Gastrocnemius medialis (tissue), 4 donors: ENCODE data around the gene CDC5L. TPM values are rescaled to one million over a fixed set of nuclear protein-coding genes. Genes with fewer than 3 reads are reported as not detected.

Source experiments
- ATAC-seq, 2 donors: fragments of 150-250 bp; one replicate each; pipeline ENCODE4 v1.9.1; 2016
- DNase-seq, 2 donors: peaks; one replicate each; pipeline ENCODE4 v3.0.0-alpha.2; 2019
- H3K27ac ChIP-seq, 4 donors: fragments of 200-600 bp; sonication (generic); 1 replicate in 1 of 4; 2 replicates in 3 of 4; pipeline ENCODE4 v1.5.1; 2016 to 2018; ENCODE audit warnings: mild to moderate bottlenecking in 2 of 4, moderate library complexity in 1 of 4
- H3K27me3 ChIP-seq, 3 donors: fragments of 200-600 bp; sonication (generic) in 2 of 3; 1 replicate in 1 of 3; 2 replicates in 2 of 3; pipeline versions ENCODE4 v1.5.1 to v1.6.0; 2016 to 2019; ENCODE audit warnings: mild to moderate bottlenecking in 1 of 3, moderate library complexity in 1 of 3
- H3K36me3 ChIP-seq, 2 donors: fragments of 200-600 bp; sonication (generic) in 1 of 2; one replicate each; pipeline ENCODE4 v1.5.1; 2017 to 2018
- H3K4me1 ChIP-seq, 2 donors: fragments of 200-600 bp; sonication (generic) in 1 of 2; one replicate each; pipeline ENCODE4 v1.5.1; 2016 to 2017; ENCODE audit warnings: mild to moderate bottlenecking in 2 of 2
- H3K4me3 ChIP-seq, 4 donors: fragments of 200-600 bp; sonication (generic) in 3 of 4; 1 replicate in 1 of 4; 2 replicates in 3 of 4; pipeline ENCODE4 v1.5.1; 2016 to 2019; ENCODE audit warnings: mild to moderate bottlenecking in 2 of 4
- H3K9me3 ChIP-seq, 3 donors: fragments of 200-600 bp; sonication (generic) in 2 of 3; 1 replicate in 1 of 3; 2 replicates in 2 of 3; pipeline ENCODE4 v1.5.1; 2016 to 2019
- POLR2A ChIP-seq, 2 donors: fragments of 450-650 bp; IDR thresholded peaks; one replicate each; pipeline ENCODE4 v1.6.1; 2017; ENCODE audit warnings: antibody characterized with exemption in 2 of 2, mild to moderate bottlenecking in 2 of 2, moderate library complexity in 2 of 2
- in situ Hi-C, 4 donors: fragments of 200-750 bp; cut with MboI; loops; one replicate each; pipeline versions ENCODE4 v1.15.0 to v1.8.0; 2017; ENCODE audit warnings: low sequenced_read_pairs in 4 of 4
- intact Hi-C: fragments of 100-400 bp; cut with DNase I; formaldehyde crosslinking; loops from one replicate; pipeline ENCODE4 v1.15.1; 2023; ENCODE audit warnings: low total_unique reads
- microRNA-seq, 2 donors: library from miRNA; unstranded; fragments of <30 nt; microRNA quantifications; one replicate each; pipeline ENCODE4, GENCODE V29; 2016; ENCODE audit warnings: borderline replicate concordance in 2 of 2
- total RNA-seq, 4 donors: library from RNA; depleted of rRNA; stranded (reverse); fragments of >200 nt; gene quantifications; one replicate each; pipeline versions ENCODE4 v1.1.0 to v1.2.3, GENCODE V29; 2016
- TF ChIP-seq, protein P1 (sequence below), 5 experiments: fragments of 450-650 bp in 3 of 5; fragments of 200-600 bp in 2 of 5; sonication (generic) in 2 of 5; IDR thresholded peaks in 4 of 5; conservative IDR thresholded peaks in 1 of 5; 1 replicate in 4 of 5; 2 replicates in 1 of 5; pipeline ENCODE4 v1.5.1; 2016 to 2019; ENCODE audit warnings: antibody characterized with exemption in 5 of 5, mild to moderate bottlenecking in 3 of 5, moderate library complexity in 3 of 5

Gene CDC5L
- total RNA-seq, 4 donors from 2014 or later, result 26.3 to 30.3 (median 27.7) TPM

GRCh38 chr6:44499609-44500008, 112.1 kb downstream of the CDC5L start:
- Histone ChIP-seq H3K4me3 (no peak overlapping the region), H3K36me3 (no peaks in the 10 kb centered on the region), H3K4me1 (no peaks in the 10 kb centered on the region), H3K27me3 (no peaks in the 10 kb centered on the region), H3K27ac (no peak overlapping the region), H3K9me3 (no peaks in the 10 kb centered on the region)
- intact Hi-C loops, result no loop called here
- in situ Hi-C loops, result loop anchor here in 3 of 4 donors (25.0 kb wide), 3 partner anchors 138 to 1413 kb away; no protein-coding TSS in a partner anchor
- TF ChIP-seq, protein P1, sequence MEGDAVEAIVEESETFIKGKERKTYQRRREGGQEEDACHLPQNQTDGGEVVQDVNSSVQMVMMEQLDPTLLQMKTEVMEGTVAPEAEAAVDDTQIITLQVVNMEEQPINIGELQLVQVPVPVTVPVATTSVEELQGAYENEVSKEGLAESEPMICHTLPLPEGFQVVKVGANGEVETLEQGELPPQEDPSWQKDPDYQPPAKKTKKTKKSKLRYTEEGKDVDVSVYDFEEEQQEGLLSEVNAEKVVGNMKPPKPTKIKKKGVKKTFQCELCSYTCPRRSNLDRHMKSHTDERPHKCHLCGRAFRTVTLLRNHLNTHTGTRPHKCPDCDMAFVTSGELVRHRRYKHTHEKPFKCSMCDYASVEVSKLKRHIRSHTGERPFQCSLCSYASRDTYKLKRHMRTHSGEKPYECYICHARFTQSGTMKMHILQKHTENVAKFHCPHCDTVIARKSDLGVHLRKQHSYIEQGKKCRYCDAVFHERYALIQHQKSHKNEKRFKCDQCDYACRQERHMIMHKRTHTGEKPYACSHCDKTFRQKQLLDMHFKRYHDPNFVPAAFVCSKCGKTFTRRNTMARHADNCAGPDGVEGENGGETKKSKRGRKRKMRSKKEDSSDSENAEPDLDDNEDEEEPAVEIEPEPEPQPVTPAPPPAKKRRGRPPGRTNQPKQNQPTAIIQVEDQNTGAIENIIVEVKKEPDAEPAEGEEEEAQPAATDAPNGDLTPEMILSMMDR (IDR thresholded peaks at IDR 0.05 in 4 of 5, conservative IDR thresholded peaks at IDR 0.05 in 1 of 5), result no peak
- TF ChIP-seq POLR2A (IDR thresholded peaks at IDR 0.05), result no peak
- ATAC-seq (no peak), DNase-seq (no peak)

Small RNA genes lying within 50 kb of the gene (microRNA-seq; reads per million reads assigned to microRNA genes)
- 0 reads per million in 2 donors for gene MIR4642

Other genes starting within 250 kb of the CDC5L start
- under 1 TPM in 1 of 4 donors, not detected in 3; 0.42 TPM for gene CAPN11, start 228.9 kb upstream of the CDC5L start, total RNA-seq
- gene MYMX, start 170.8 kb upstream of the CDC5L start, total RNA-seq, result not detected
- gene SLC29A1, start 164.1 kb upstream of the CDC5L start, total RNA-seq, result 10 to 100 TPM; 18.3 to 95.5 (median 40.8) TPM
- 1,000 to 10,000 TPM in 2 of 4 donors, 100 to 1,000 TPM in 2; 878 to 1,576 (median 1,106) TPM for gene HSP90AB1, start 140.6 kb upstream of the CDC5L start, total RNA-seq
- gene SLC35B2, start 130.2 kb upstream of the CDC5L start, total RNA-seq, result 10 to 100 TPM; 14.9 to 35.9 (median 21.4) TPM
- gene NFKBIE, start 122.2 kb upstream of the CDC5L start, total RNA-seq, result 10 to 100 TPM in 2 of 4 donors, 1 to 10 TPM in 2; 4.1 to 11.1 (median 10.0) TPM
- under 1 TPM in 1 of 4 donors, not detected in 3; 0.11 TPM for gene TMEM151B, start 117.3 kb upstream of the CDC5L start, total RNA-seq
- gene AARS2, start 74.4 kb upstream of the CDC5L start, total RNA-seq, result 1 to 10 TPM; 3.9 to 6.3 (median 4.5) TPM
- not detected for gene SPATS1, start 45.1 kb upstream of the CDC5L start, total RNA-seq